GM12874 (cell line): ENCODE data around the gene XPA.
A peak's percentile ranks its signal among the peaks of the same experiment; 100 is the strongest.

Experiments used
- TF ChIP-seq, protein P1 (sequence below): IDR thresholded peaks from 2 replicates; pipeline ENCODE4 v1.5.1; 2011; ENCODE audit warnings: low read depth, mild to moderate bottlenecking, control low read depth, low read length, moderate library complexity; ENCODE audit not compliant: insufficient read depth

The XPA gene

DNA sequence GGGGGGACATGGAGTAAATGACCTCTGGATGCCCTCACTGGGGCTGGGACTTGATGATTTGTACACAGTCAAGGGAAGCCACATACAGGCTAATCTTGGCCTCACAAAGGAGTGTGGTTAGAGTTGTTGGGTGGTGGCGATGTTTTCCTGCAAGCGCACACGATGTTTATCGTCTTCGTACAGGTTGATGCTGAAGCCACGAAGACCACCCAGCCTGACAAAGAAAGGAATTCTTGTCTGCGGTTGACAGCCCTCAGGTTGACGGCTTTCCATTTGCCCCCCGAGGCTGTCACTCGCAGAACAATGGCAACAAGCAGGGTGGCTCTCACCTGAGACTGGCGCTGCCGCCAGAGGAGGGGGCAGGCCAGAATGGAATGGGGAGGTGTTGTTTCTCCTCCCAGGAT is 14.1 kb upstream of the XPA start:
- TF ChIP-seq, protein P1, sequence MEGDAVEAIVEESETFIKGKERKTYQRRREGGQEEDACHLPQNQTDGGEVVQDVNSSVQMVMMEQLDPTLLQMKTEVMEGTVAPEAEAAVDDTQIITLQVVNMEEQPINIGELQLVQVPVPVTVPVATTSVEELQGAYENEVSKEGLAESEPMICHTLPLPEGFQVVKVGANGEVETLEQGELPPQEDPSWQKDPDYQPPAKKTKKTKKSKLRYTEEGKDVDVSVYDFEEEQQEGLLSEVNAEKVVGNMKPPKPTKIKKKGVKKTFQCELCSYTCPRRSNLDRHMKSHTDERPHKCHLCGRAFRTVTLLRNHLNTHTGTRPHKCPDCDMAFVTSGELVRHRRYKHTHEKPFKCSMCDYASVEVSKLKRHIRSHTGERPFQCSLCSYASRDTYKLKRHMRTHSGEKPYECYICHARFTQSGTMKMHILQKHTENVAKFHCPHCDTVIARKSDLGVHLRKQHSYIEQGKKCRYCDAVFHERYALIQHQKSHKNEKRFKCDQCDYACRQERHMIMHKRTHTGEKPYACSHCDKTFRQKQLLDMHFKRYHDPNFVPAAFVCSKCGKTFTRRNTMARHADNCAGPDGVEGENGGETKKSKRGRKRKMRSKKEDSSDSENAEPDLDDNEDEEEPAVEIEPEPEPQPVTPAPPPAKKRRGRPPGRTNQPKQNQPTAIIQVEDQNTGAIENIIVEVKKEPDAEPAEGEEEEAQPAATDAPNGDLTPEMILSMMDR = no peak

DNA sequence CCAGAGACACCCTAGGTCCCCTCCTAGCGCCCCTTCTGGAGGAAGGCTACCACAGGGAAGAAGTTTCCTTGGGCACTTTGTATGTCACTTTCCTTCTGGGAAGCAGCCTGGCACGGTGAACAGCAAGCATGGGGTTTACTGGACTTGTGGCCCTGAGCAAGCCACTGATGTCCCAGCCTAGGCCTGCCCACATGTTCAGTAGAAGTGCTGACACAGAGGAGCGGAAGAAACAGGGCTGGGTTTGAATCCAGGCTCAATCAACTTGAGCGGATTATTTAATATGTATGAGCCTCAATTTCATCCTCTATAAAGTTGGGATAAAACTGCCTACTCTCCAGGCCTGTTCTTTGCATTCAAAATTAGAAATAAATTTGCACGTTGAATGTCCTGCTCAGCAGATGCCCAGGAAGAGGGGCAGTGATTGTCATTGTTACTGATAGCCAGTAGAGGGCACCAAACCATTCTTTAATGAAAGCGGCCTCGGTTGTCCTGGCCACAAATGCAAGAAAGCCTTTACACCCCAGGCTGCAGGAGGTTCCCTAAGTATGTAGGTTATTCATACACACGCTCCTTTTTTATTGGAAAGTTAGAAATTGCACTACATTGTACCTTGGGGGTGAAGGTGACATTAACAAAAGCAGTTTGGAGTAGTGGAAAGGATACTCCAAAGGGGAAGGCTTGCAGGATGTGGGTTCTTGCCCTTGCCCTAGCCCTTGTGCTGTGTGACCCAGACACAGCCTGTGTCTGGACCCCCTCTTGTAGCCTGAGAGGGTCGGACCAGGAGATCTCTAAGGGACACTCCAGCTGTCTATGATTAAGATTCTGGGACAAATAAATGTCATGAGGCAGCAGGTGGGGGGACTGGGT is 13.4 kb upstream of the XPA start:
- TF ChIP-seq, protein P1 = peak; percentile 76

DNA sequence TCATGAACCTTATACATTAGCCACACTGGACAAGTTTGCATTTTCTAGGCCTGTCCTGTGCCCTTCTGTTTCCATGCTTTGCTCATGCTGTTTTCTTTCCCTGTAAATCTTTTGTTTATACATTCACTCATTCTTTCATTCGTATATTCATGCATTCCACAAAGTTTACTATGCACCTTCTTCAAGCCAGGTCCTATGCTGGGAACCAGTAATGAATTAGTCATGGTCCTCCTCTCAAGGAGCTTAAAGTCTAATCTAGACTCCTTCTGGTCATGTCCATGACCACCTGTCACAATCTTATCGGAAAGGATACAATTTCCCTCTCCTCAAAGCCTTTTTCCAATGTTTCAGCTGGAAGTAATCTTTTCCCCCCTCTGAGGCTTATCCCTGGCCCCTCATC is 9.1 kb upstream of the XPA start:
- TF ChIP-seq, protein P1 = no peak

DNA sequence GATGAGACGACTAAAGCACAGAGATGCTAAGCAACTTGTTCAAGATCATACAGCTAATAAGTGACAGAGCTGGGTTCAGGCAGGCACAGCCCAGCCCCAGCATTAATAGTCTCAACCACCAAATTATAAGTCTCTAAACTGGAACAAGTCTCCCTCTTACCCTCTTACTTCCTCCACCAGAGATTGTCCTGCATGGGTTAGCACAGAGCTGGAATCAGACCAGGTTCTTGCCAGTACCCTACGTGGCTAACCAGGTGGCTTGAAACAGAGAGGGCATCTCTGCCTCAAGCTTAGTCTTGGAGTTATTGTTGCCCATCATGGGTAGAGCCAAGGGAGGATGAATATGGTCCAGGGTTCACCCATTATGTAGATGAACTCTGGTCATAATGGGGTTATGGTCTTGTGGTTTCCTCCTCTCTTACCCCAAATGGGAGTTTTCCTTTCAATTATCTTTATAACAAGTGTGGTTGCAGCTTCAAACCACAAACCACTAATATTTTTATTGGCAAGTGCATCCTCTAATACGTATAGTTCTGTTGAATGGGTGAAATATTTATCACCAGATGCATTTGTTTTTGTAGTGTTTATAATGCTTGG is 8.3 kb upstream of the XPA start:
- TF ChIP-seq, protein P1 = no peak

DNA sequence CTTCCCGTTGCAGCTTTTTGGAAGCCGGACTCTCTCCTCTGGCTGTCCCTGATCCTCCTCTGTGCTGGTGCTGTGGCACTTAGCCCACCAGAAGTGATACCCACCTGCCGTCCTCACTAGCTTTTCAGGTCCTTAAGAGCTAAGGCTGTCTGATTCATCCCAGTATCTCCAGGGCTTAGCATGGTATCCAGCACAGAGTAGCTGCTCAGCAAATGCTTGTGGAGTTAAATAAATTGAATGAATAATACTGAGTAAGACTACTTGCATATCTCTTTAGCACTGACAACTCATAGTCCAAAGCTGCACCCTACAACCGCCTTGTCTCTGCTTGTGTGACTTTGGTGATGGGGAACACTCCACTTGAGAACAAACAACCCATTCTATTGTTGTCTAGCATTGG is 7.7 kb upstream of the XPA start:
- TF ChIP-seq, protein P1 = no peak

DNA sequence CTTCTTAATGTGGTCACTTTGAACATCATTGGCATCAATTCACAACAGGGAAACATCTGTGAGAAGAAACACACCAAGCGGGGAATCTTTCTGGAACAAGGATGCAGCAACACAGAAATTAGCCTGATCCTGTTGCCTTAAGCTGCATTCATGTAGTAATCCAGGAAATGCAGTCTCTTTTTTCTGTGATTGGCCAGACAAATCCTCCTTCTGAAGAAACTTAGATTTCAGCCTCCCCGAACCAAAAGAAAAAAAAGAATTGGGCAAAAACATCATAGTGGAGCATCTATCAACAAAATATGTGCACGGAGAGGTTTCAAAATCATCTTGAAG is 7.2 kb upstream of the XPA start:
- TF ChIP-seq, protein P1 = no peak

DNA sequence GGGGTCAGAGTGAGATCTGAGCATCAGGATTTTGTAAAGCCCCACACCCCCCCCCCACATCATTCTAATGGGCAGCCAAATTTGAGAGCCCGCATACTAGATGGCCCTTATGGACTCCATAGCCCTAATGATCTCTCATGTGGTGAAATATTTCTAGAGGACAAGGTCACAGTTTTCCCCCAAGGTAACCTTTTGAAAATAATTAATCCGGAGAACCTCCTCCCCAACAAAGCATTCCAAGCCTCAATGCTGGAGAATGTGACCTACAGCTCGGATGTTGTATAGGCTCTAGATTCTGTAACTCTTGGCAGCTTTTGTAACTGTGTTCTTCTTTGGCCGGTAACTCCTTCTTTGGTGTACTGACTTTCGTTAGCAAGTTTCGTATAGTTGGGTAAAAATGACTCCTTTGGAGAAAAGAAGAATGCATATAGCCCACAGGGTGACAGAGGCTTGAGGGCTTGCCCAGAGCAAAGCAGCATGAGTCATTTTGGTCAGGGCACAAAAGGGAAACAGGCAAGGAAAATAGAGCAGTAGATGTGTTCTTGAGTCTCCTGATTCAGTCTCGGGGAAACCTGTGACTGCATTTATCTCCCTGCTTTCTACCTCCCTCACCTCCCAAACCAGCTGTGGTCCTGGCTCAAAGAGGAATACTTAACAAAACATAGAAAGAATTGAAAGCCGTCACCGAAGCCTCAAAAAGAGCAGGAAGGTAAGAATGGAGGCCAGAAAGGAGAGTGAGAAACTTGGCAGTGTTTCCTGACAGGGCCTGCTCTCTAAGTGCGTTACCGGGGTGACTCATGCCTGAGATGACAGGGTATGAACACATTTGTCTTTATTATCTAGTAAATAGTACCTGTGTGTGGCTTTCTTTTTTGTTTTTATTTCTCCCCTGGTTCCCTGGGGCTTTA is 6.6 kb upstream of the XPA start:
- TF ChIP-seq, protein P1 = no peak
